Parathyroid adenoma (tissue), 2 donors: ENCODE results near the gene SEMA3E.
"Not testable (repeated sequence)": the region's sequence is repeated elsewhere in the genome, so short reads cannot be mapped to it uniquely, and the experiment has no call there.

Source experiments
- H2AFZ ChIP-seq: fragments of 300-600 bp; sonication (generic); one replicate; pipeline ENCODE4 v1.7.0; 2017; ENCODE audit warnings: antibody characterized with exemption, mild to moderate bottlenecking
- H3K27ac ChIP-seq: fragments of 300-600 bp; sonication (generic); one replicate; pipeline ENCODE4 v1.7.0; 2017
- H3K27me3 ChIP-seq: fragments of 300-600 bp; sonication (generic); one replicate; pipeline ENCODE4 v1.7.0; 2017; ENCODE audit warnings: low read length; ENCODE audit not compliant: control insufficient read depth, insufficient read depth
- H3K36me3 ChIP-seq: fragments of 300-600 bp; sonication (generic); one replicate; pipeline ENCODE4 v1.7.0; 2017; ENCODE audit warnings: low read length; ENCODE audit not compliant: control insufficient read depth, insufficient read depth
- H3K4me1 ChIP-seq: fragments of 300-600 bp; sonication (generic); one replicate; pipeline ENCODE4 v1.7.0; 2017; ENCODE audit warnings: control low read depth
- H3K4me2 ChIP-seq: fragments of 300-600 bp; sonication (generic); one replicate; pipeline ENCODE4 v1.7.0; 2017; ENCODE audit warnings: low read length
- H3K4me3 ChIP-seq: fragments of 300-600 bp; sonication (generic); one replicate; pipeline ENCODE4 v1.7.0; 2017; ENCODE audit warnings: low read depth, low read length
- H3K79me2 ChIP-seq: fragments of 300-600 bp; sonication (generic); one replicate; pipeline ENCODE4 v1.7.0; 2017; ENCODE audit warnings: control low read depth
- H3K9ac ChIP-seq: fragments of 300-600 bp; sonication (generic); one replicate; pipeline ENCODE4 v1.7.0; 2017; ENCODE audit warnings: mild to moderate bottlenecking
- H3K9me3 ChIP-seq: fragments of 300-600 bp; sonication (generic); one replicate; pipeline ENCODE4 v1.7.0; 2017; ENCODE audit warnings: low read length; ENCODE audit not compliant: control insufficient read depth
- TF ChIP-seq, protein P1 (sequence below): fragments of 300-600 bp; sonication (generic); IDR thresholded peaks from one replicate; pipeline ENCODE4 v1.7.0; 2017; ENCODE audit warnings: antibody characterized with exemption, mild to moderate bottlenecking
- donor health status: primary hyperparathyroidism.

The SEMA3E gene

DNA sequence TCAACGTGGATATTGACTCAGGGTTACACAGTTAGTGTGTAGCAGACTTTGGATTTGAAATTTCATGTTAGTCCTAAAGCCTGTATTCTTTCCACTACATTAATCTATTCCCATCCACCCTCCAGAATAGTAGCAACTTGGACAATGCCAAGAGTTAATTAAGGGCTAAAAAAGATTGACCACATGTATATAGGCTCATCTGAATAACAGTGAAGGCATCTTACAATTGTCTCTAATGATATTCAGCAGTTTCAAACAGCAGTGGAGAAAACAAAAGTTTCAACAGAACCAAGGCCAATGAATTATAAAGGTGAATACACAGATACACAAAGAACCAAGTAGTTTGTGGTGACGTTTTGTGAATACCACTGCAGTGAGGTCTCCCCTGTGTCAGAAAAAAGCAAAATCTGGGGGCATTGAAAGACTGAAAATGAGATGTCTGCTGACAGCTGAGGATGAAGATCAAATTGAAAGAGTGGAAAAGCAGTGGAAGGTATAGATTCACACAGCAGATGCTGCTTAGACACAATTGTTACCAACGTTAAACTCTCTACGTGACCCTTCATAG lies 202.8 kb downstream of the SEMA3E start:
- H3K9ac ChIP-seq, result no peak overlapping the region
- H3K4me1 ChIP-seq, result no peaks in the 10 kb centered on the region
- H3K9me3 ChIP-seq, result no peaks in the 10 kb centered on the region
- H3K79me2 ChIP-seq, result no peaks in the 10 kb centered on the region
- H3K36me3 ChIP-seq, result no peaks in the 10 kb centered on the region
- no peak overlapping the region for H3K4me2 ChIP-seq
- H3K27ac ChIP-seq, result no peak overlapping the region
- no peaks in the 10 kb centered on the region for H3K27me3 ChIP-seq
- TF ChIP-seq, protein P1, sequence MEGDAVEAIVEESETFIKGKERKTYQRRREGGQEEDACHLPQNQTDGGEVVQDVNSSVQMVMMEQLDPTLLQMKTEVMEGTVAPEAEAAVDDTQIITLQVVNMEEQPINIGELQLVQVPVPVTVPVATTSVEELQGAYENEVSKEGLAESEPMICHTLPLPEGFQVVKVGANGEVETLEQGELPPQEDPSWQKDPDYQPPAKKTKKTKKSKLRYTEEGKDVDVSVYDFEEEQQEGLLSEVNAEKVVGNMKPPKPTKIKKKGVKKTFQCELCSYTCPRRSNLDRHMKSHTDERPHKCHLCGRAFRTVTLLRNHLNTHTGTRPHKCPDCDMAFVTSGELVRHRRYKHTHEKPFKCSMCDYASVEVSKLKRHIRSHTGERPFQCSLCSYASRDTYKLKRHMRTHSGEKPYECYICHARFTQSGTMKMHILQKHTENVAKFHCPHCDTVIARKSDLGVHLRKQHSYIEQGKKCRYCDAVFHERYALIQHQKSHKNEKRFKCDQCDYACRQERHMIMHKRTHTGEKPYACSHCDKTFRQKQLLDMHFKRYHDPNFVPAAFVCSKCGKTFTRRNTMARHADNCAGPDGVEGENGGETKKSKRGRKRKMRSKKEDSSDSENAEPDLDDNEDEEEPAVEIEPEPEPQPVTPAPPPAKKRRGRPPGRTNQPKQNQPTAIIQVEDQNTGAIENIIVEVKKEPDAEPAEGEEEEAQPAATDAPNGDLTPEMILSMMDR, result no peak
- H2AFZ ChIP-seq, result no peak overlapping the region
- H3K4me3 ChIP-seq, result no peak overlapping the region

DNA sequence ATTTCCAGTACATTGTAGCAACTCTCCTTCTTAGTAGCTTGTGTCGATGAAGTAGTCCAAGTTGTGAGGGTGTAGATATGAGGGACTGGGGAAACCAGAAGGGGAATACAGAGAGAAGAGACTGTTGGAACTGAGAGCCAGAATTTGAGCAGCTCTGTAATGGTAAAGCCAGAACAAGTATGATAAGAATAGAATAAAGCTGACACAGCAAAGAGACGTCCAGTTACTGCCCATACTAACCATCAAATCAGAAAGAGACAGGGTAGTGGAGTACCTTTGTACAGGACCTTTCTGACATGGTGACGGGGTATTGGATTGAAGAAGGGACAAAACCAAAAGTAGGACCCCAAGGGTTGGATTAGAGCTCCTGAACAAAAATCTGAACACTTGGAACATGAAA lies 206.0 kb downstream of the SEMA3E start:
- H3K4me2 ChIP-seq, result no peak overlapping the region
- no peaks in the 10 kb centered on the region for H3K9me3 ChIP-seq
- no peak overlapping the region for H2AFZ ChIP-seq
- H3K27me3 ChIP-seq, result no peaks in the 10 kb centered on the region
- H3K9ac ChIP-seq, result no peak overlapping the region
- no peak overlapping the region for H3K4me3 ChIP-seq
- H3K27ac ChIP-seq, result no peak overlapping the region
- TF ChIP-seq, protein P1, result no peak
- H3K79me2 ChIP-seq, result no peaks in the 10 kb centered on the region
- H3K36me3 ChIP-seq, result no peaks in the 10 kb centered on the region
- no peaks in the 10 kb centered on the region for H3K4me1 ChIP-seq

DNA sequence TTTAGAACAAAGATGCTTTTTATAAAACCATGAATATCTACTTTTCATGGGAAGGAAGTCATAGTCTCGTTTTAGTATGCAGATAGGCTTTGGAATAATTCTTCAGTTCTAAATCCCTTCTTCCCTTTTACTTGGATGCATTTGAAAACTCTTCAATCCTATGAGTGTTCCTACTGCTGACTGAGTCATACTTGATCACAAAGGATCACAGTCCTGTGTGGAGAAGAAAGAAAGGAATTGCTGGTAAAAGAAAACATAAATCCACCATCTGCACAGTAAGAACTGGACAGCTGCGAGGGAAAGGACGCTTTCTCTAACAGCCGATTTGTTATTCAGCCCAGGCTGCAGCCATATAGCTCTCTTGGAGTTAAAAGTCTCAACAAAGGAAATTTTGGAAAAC lies 209.9 kb downstream of the SEMA3E start:
- H2AFZ ChIP-seq, result no peak overlapping the region
- no peak overlapping the region for H3K27ac ChIP-seq
- no peaks in the 10 kb centered on the region for H3K9me3 ChIP-seq
- H3K4me1 ChIP-seq, result no peaks in the 10 kb centered on the region
- no peak overlapping the region for H3K4me2 ChIP-seq
- no peaks in the 10 kb centered on the region for H3K27me3 ChIP-seq
- no peak overlapping the region for H3K9ac ChIP-seq
- H3K4me3 ChIP-seq, result no peak overlapping the region
- TF ChIP-seq, protein P1, result no peak
- no peaks in the 10 kb centered on the region for H3K79me2 ChIP-seq
- H3K36me3 ChIP-seq, result no peaks in the 10 kb centered on the region

GRCh38 chr7:83430289-83430688 lies 218.7 kb downstream of the SEMA3E start:
- H3K36me3 ChIP-seq, H3K27me3 ChIP-seq, H3K27ac ChIP-seq, H2AFZ ChIP-seq, H3K9me3 ChIP-seq, H3K4me1 ChIP-seq, H3K4me2 ChIP-seq, H3K4me3 ChIP-seq, H3K9ac ChIP-seq, H3K79me2 ChIP-seq: not testable (repeated sequence)

GRCh38 chr7:83429493-83429892 lies 219.4 kb downstream of the SEMA3E start:
- Histone ChIP-seq H2AFZ (no peak overlapping the region), H3K79me2 (no peaks in the 10 kb centered on the region), H3K4me2 (no peak overlapping the region), H3K4me3 (no peak overlapping the region), H3K4me1 (no peaks in the 10 kb centered on the region), H3K36me3 (no peaks in the 10 kb centered on the region), H3K9ac (no peak overlapping the region), H3K27me3 (no peaks in the 10 kb centered on the region), H3K27ac (no peak overlapping the region), H3K9me3 (no peaks in the 10 kb centered on the region)
- TF ChIP-seq, protein P1, result no peak
